Endodermal cell (in vitro differentiated cells): ENCODE measurements around the gene GRIK4. TPM values are rescaled to one million over a fixed set of nuclear protein-coding genes. Genes with fewer than 3 reads are reported as not detected.
A peak's percentile ranks its signal among the peaks of the same experiment; 100 is the strongest.

Experiments used
- DNase-seq: peaks from one replicate; pipeline ENCODE4 v3.0.0-alpha.2; 2017
- H3K27ac ChIP-seq: 2 replicates; pipeline ENCODE4 v1.5.1; 2013; ENCODE audit warnings: mild to moderate bottlenecking, low read depth, low read length, moderate library complexity
- H3K27me3 ChIP-seq: 2 replicates; pipeline ENCODE4 v1.6.1; 2013; ENCODE audit warnings: mild to moderate bottlenecking, low read length, moderate library complexity; ENCODE audit not compliant: insufficient read depth, control insufficient read depth, poor library complexity, severe bottlenecking
- H3K36me3 ChIP-seq: 2 replicates; pipeline ENCODE4 v1.7.0; 2013; ENCODE audit warnings: mild to moderate bottlenecking, low read length, moderate library complexity; ENCODE audit not compliant: control insufficient read depth, insufficient read depth
- H3K4me1 ChIP-seq: one replicate; pipeline ENCODE4 v1.7.0; 2013; ENCODE audit warnings: low read length; ENCODE audit not compliant: control insufficient read depth, insufficient read depth
- H3K4me3 ChIP-seq: 2 replicates; pipeline ENCODE4 v1.5.1; 2013; ENCODE audit warnings: mild to moderate bottlenecking, low read length, moderate library complexity
- H3K9ac ChIP-seq: 2 replicates; pipeline ENCODE4 v1.6.1; 2013; ENCODE audit warnings: mild to moderate bottlenecking, low read length, moderate library complexity; ENCODE audit not compliant: poor library complexity, severe bottlenecking; ENCODE audit errors: extremely low read depth
- H3K9me3 ChIP-seq: 2 replicates; pipeline ENCODE4 v1.6.1; 2013; ENCODE audit warnings: mild to moderate bottlenecking, low read length, moderate library complexity; ENCODE audit not compliant: control insufficient read depth
- H3K27ac Mint-ChIP-seq: 2 replicates; pipeline ENCODE4 v1.8.0; 2020; ENCODE audit warnings: mixed read lengths
- H3K27me3 Mint-ChIP-seq: 2 replicates; pipeline ENCODE4 v1.8.0; 2021; ENCODE audit warnings: mild to moderate bottlenecking, mixed read lengths; ENCODE audit not compliant: insufficient read depth
- H3K36me3 Mint-ChIP-seq: 2 replicates; pipeline ENCODE4 v1.8.0; 2020; ENCODE audit warnings: low read depth, mixed read lengths
- H3K4me1 Mint-ChIP-seq: 2 replicates; pipeline ENCODE4 v1.8.0; 2020; ENCODE audit warnings: mixed read lengths
- H3K4me3 Mint-ChIP-seq: 2 replicates; pipeline ENCODE4 v1.8.0; 2020; ENCODE audit warnings: mild to moderate bottlenecking, moderate library complexity, mixed read lengths
- H3K9me3 Mint-ChIP-seq: 2 replicates; pipeline ENCODE4 v1.8.0; 2020; ENCODE audit warnings: mild to moderate bottlenecking, mixed read lengths
- CTCF ChIP-seq: fragments of 200-600 bp; sonication (generic); conservative IDR thresholded peaks from 2 replicates; pipeline ENCODE4 v1.5.0; 2021; ENCODE audit warnings: antibody characterized with exemption, mild to moderate bottlenecking
- whole genome bisulfite sequencing, 2 experiments: methylation state at CpG; one replicate each; pipeline versions ENCODE4 v1.1.5 to v1.1.7; 2013; ENCODE audit warnings: missing lambda C conversion rate in 2 of 2, mixed read lengths in 1 of 2; ENCODE audit not compliant: insufficient coverage in 1 of 2, insufficient read length in 1 of 2; 5-methylcytosine and 5-hydroxymethylcytosine counted together
- total RNA-seq, 2 donors: library from RNA; stranded (reverse); fragmentation: NEBNext Ultra II Directional in 1 of 2; extraction: Animal tissue kit (Norgen Biotek cat#: 25700) in 1 of 2; gene quantifications; 2 replicates in 1 of 2; 3 replicates in 1 of 2; pipeline ENCODE4 v1.2.1, GENCODE V29; 2021

Gene GRIK4
- total RNA-seq, 2 donors from 2014 or later: 1.7 to 3.5 TPM

GRCh38 chr11:120719348-120719747 lies 207.8 kb downstream of the GRIK4 start:
- Histone ChIP-seq H3K27ac (no peak overlapping the region), H3K36me3 (no peaks in the 10 kb centered on the region), H3K9ac (no peak overlapping the region), H3K4me1 (peaks cover 6% of the 10 kb centered on the region), H3K9me3 (no peaks in the 10 kb centered on the region), H3K4me3 (peak overlapping the region; percentile 25), H3K27me3 (no peaks in the 10 kb centered on the region)
- no peak overlapping the region for H3K4me3 Mint-ChIP-seq
- 69 to 100% methylated on average over 2 to 3 of the region's 3 CpGs for WGBS, 2 experiments
- H3K9me3 Mint-ChIP-seq: no peaks in the 10 kb centered on the region
- DNase-seq: peak; percentile 39
- peak overlapping the region; percentile 17 for H3K27ac Mint-ChIP-seq
- peaks cover 13% of the 10 kb centered on the region for H3K4me1 Mint-ChIP-seq
- TF ChIP-seq CTCF: no peak
- no peaks in the 10 kb centered on the region for H3K36me3 Mint-ChIP-seq
- H3K27me3 Mint-ChIP-seq: peaks cover 11% of the 10 kb centered on the region

GRCh38 chr11:120720760-120721159 lies 209.2 kb downstream of the GRIK4 start:
- no peak overlapping the region for H3K27ac Mint-ChIP-seq
- WGBS, 2 experiments: no CpG with 5 or more reads among the region's 1 CpG
- H3K36me3 Mint-ChIP-seq: no peaks in the 10 kb centered on the region
- H3K27me3 Mint-ChIP-seq: peaks cover 13% of the 10 kb centered on the region
- no peak for DNase-seq
- Histone ChIP-seq H3K27ac (no peak overlapping the region), H3K36me3 (no peaks in the 10 kb centered on the region), H3K4me3 (no peak overlapping the region), H3K9ac (no peak overlapping the region), H3K4me1 (peaks cover 6% of the 10 kb centered on the region), H3K27me3 (no peaks in the 10 kb centered on the region), H3K9me3 (peaks cover 5% of the 10 kb centered on the region)
- TF ChIP-seq CTCF: no peak
- H3K4me1 Mint-ChIP-seq: peaks cover 13% of the 10 kb centered on the region
- H3K4me3 Mint-ChIP-seq: no peak overlapping the region
- peaks cover 3% of the 10 kb centered on the region for H3K9me3 Mint-ChIP-seq

GRCh38 chr11:120722524-120722923 lies 211.0 kb downstream of the GRIK4 start:
- no peak overlapping the region for H3K27ac ChIP-seq
- H3K4me3 ChIP-seq: no peak overlapping the region
- Mint-ChIP-seq H3K27ac (no peak overlapping the region), H3K36me3 (no peaks in the 10 kb centered on the region), H3K9me3 (peaks cover 3% of the 10 kb centered on the region), H3K4me3 (no peak overlapping the region), H3K27me3 (peaks cover 13% of the 10 kb centered on the region), H3K4me1 (peaks cover 13% of the 10 kb centered on the region)
- no peak for DNase-seq
- H3K36me3 ChIP-seq: no peaks in the 10 kb centered on the region
- H3K4me1 ChIP-seq: peaks cover 6% of the 10 kb centered on the region
- WGBS, 2 experiments: 61 to 73% methylated on average over 6 of the region's 6 CpGs
- H3K9ac ChIP-seq: no peak overlapping the region
- TF ChIP-seq CTCF: no peak
- H3K27me3 ChIP-seq: no peaks in the 10 kb centered on the region
- H3K9me3 ChIP-seq: peaks cover 14% of the 10 kb centered on the region
